LNCAP (cell line): ENCODE measurements around the gene KLHL8.

Source experiments
- CTCF ChIP-seq: fragments of 450-650 bp; IDR thresholded peaks from 2 replicates; pipeline ENCODE4 v1.5.1; 2017; ENCODE audit warnings: mild to moderate bottlenecking

The KLHL8 gene

GRCh38 chr4:87147116-87147515, 73.3 kb downstream of the KLHL8 start:
- TF ChIP-seq CTCF = no peak

- TF ChIP-seq CTCF = no peak
Measured at GRCh38 chr4:87144356-87144755, 76.1 kb downstream of the KLHL8 start.

GRCh38 chr4:87141428-87141827, 79.0 kb downstream of the KLHL8 start:
- TF ChIP-seq CTCF = no peak

GRCh38 chr4:87134122-87134521, 86.3 kb downstream of the KLHL8 start:
- TF ChIP-seq CTCF = no peak

GRCh38 chr4:87133183-87133582, 87.2 kb downstream of the KLHL8 start:
- no peak for TF ChIP-seq CTCF

- no peak for TF ChIP-seq CTCF
Measured at GRCh38 chr4:87132035-87132434, 88.4 kb downstream of the KLHL8 start.

GRCh38 chr4:87130985-87131703, 89.3 kb downstream of the KLHL8 start:
- TF ChIP-seq CTCF = no peak

GRCh38 chr4:87129681-87130080, 90.7 kb downstream of the KLHL8 start:
- TF ChIP-seq CTCF = no peak
